GM10266 (cell line): Measurements from ENCODE around the gene GABRA5.

Experiments used
- DNase-seq: peaks from one replicate; pipeline ENCODE4 v3.0.0; 2012; ENCODE audit errors: extremely low spot score
- CTCF ChIP-seq: IDR thresholded peaks from 2 replicates; pipeline ENCODE4 v1.5.1; 2012; ENCODE audit warnings: mild to moderate bottlenecking, low read depth; ENCODE audit not compliant: control insufficient read depth, insufficient read depth; ENCODE audit errors: missing control alignments

The GABRA5 gene

GRCh38 chr15:26970712-26971210 is 103.9 kb downstream of the GABRA5 start, which contains the start of gene GABRG3:
Gene GABRG3, plus strand, starts transcription at chr15:26971181.
- no peak for DNase-seq
- no peak for TF ChIP-seq CTCF

- no peak for DNase-seq
- TF ChIP-seq CTCF, result no peak
Measured at GRCh38 chr15:26971271-26972018, 104.6 kb downstream of the GABRA5 start.

GRCh38 chr15:26972636-26973035 is 105.8 kb downstream of the GABRA5 start:
- TF ChIP-seq CTCF, result no peak
- DNase-seq, result no peak

- no peak for TF ChIP-seq CTCF
- no peak for DNase-seq
Measured at GRCh38 chr15:26974120-26974780, 107.4 kb downstream of the GABRA5 start.

GRCh38 chr15:26981492-26981891 is 114.6 kb downstream of the GABRA5 start:
- no peak for TF ChIP-seq CTCF
- DNase-seq, result no peak

- no peak for DNase-seq
Measured at GRCh38 chr15:26983822-26984221, 117.0 kb downstream of the GABRA5 start.

More at GRCh38 chr15:26983822-26984221, 117.0 kb downstream of the GABRA5 start:
- no peak for TF ChIP-seq CTCF
